Measurements from ENCODE around the gene ARVCF.
A peak's percentile ranks its signal among the peaks of the same experiment; 100 is the strongest.

Gene ARVCF

DNA sequence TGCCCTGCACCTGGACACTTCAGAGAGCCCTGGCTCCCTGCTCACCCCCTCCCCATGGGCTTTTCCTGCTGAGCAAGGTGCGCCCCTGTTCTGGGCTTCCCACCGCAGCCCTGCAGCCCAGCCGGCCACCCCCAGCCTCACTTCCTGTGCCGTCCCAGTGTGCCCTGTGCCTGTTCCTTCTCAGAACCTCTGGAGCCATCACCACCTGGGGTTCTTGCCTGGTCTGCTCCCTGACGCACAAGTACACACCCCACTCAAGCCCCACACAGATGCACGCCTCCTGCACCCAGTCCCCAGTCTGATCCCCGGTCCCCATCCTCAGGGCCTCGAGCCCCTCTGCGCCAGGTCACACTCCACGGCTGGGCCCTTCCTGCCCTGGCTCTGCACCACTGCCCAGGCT, 39.5 kb upstream of the ARVCF start:
- Mint-ChIP-seq H3K27ac (no peak overlapping the region), H3K4me3 (no peak overlapping the region), H3K9me3 (no peaks in the 10 kb centered on the region), H3K4me1 (ENCODE audit: low read depth) (peaks cover 7% of the 10 kb centered on the region), H3K27me3 (ENCODE audit: low read depth) (no peaks in the 10 kb centered on the region), H3K36me3 (ENCODE audit: low read depth) (peaks cover 8% of the 10 kb centered on the region)

- H3K4me3 Mint-ChIP-seq = no peak overlapping the region
- H3K27ac Mint-ChIP-seq = no peak overlapping the region
- H3K9me3 Mint-ChIP-seq = no peaks in the 10 kb centered on the region
- H3K36me3 Mint-ChIP-seq (ENCODE audit: low read depth) = peaks cover 8% of the 10 kb centered on the region
- peaks cover 7% of the 10 kb centered on the region for H3K4me1 Mint-ChIP-seq (ENCODE audit: low read depth)
- H3K27me3 Mint-ChIP-seq (ENCODE audit: low read depth) = no peaks in the 10 kb centered on the region
Measured at GRCh38 chr22:20055654-20056053, 39.0 kb upstream of the ARVCF start.

DNA sequence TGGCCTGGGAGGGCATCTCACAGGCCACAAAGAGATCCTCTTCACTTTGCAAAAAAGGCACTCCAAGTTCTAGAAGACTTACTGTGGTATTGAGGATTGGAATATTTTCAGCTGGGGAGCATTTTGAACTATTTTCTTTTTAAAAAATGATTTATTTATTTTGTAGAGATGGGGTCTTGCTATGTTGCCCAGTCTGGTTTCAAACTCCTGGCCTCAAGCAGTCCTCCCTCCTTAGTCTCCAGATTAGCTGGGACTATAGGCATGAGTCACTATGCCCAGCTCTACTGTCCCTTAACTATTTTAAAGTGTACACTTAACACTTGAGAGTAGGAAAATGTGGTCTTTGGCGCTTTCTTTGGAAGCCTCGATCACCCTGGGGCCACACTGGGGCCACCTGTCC, 38.5 kb upstream of the ARVCF start:
- Mint-ChIP-seq H3K27me3 (ENCODE audit: low read depth) (no peaks in the 10 kb centered on the region), H3K9me3 (no peaks in the 10 kb centered on the region), H3K4me1 (ENCODE audit: low read depth) (peaks cover 7% of the 10 kb centered on the region), H3K27ac (no peak overlapping the region), H3K4me3 (no peak overlapping the region), H3K36me3 (ENCODE audit: low read depth) (peaks cover 8% of the 10 kb centered on the region)

DNA sequence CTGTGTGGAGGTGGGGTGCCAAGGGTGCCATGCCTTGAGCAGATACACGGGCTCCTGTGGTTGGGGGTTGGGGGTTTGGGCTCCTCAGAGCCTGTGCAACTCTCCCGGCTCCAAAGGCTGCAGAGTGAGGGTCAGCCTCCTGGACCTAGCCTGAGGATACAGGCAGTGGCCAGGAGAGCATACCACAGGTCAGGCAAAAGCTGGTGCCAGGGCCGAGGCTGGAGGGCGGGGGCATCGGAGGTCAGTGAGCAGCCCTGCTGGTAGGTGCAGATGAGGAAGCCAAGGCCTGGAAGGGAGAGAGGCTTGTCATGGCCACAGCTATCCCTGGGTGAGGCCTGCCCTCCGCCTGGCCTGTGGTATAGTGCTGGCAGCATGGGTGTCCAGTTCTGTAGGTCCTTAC, 37.9 kb upstream of the ARVCF start:
- peaks cover 5% of the 10 kb centered on the region for H3K4me1 Mint-ChIP-seq (ENCODE audit: low read depth)
- H3K9me3 Mint-ChIP-seq = no peaks in the 10 kb centered on the region
- H3K4me3 Mint-ChIP-seq = no peak overlapping the region
- peaks cover 11% of the 10 kb centered on the region for H3K36me3 Mint-ChIP-seq (ENCODE audit: low read depth)
- no peaks in the 10 kb centered on the region for H3K27me3 Mint-ChIP-seq (ENCODE audit: low read depth)
- no peak overlapping the region for H3K27ac Mint-ChIP-seq

GRCh38 chr22:20054034-20054427, 37.4 kb upstream of the ARVCF start:
- peaks cover 2% of the 10 kb centered on the region for H3K4me1 Mint-ChIP-seq (ENCODE audit: low read depth)
- no peak overlapping the region for H3K4me3 Mint-ChIP-seq
- peaks cover 14% of the 10 kb centered on the region for H3K36me3 Mint-ChIP-seq (ENCODE audit: low read depth)
- no peak overlapping the region for H3K27ac Mint-ChIP-seq
- H3K9me3 Mint-ChIP-seq = peaks cover 3% of the 10 kb centered on the region
- no peaks in the 10 kb centered on the region for H3K27me3 Mint-ChIP-seq (ENCODE audit: low read depth)

DNA sequence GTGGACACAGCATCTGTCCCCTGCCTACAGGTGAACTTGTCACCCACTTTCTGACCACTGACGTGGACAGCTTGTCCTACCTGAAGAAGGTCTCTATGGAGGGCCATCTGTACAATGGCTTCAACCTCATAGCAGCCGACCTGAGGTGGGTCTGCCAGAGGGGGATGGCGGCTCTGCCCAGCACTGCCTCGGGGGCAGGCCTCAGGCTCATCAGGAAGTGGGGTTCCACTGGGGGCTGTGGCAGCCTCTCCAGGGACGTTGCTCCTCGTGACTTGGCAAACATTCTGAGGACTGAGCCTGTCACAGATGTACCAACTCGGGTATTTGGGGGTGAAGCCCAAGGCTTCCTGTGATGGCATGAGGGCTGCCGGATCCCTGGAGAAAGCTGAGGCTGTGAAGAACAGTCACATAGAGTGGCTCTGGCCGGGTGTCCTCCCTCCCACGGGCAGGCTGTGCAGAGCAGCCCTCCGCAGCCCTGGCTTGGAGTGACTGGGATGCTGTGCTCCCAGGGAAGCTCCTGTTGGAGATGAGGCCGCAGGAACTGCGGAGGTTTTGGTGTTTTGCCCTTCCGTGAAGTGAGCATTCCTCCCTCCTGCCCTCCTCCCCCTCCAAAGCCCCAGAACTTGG, 36.9 kb upstream of the ARVCF start:
- H3K27ac Mint-ChIP-seq = no peak overlapping the region
- peaks cover 19% of the 10 kb centered on the region for H3K36me3 Mint-ChIP-seq (ENCODE audit: low read depth)

GRCh38 chr22:20052309-20053259, 36.0 kb upstream of the ARVCF start:
- H3K9me3 Mint-ChIP-seq = peaks cover 13% of the 10 kb centered on the region
- H3K27ac Mint-ChIP-seq = no peak overlapping the region
- no peaks in the 10 kb centered on the region for H3K4me1 Mint-ChIP-seq (ENCODE audit: low read depth)
- no peak overlapping the region for H3K4me3 Mint-ChIP-seq
- H3K36me3 Mint-ChIP-seq (ENCODE audit: low read depth) = peaks cover 20% of the 10 kb centered on the region
- H3K27me3 Mint-ChIP-seq (ENCODE audit: low read depth) = no peaks in the 10 kb centered on the region

More for the DNA sequence above, 36.9 kb upstream of the ARVCF start:
- no peak overlapping the region for H3K4me3 Mint-ChIP-seq
- no peaks in the 10 kb centered on the region for H3K4me1 Mint-ChIP-seq (ENCODE audit: low read depth)
- H3K27me3 Mint-ChIP-seq (ENCODE audit: low read depth) = no peaks in the 10 kb centered on the region
- H3K9me3 Mint-ChIP-seq = peaks cover 7% of the 10 kb centered on the region

DNA sequence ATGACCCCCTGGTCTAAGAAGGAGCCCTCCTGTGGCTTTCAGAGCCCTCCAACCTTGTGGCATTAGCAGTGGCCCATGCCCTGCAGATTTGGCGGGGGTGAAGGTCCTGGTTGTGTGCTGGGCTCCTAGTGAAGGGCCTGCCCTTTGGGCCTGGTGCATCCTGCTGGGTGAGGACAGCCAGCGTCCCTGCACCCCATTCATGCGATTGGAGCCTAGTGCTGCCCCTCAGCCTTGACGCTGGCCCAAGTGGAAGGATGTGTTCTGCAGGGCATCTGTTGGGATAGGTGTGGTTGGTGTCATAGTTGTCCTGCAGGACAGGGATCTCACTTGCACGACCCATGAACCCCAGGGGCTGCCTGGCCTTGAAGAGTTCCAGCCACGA, 35.3 kb upstream of the ARVCF start:
- H3K9me3 Mint-ChIP-seq = peaks cover 13% of the 10 kb centered on the region
- no peak overlapping the region for H3K4me3 Mint-ChIP-seq
- no peaks in the 10 kb centered on the region for H3K27me3 Mint-ChIP-seq (ENCODE audit: low read depth)
- H3K27ac Mint-ChIP-seq = no peak overlapping the region
- no peaks in the 10 kb centered on the region for H3K4me1 Mint-ChIP-seq (ENCODE audit: low read depth)
- peaks cover 24% of the 10 kb centered on the region for H3K36me3 Mint-ChIP-seq (ENCODE audit: low read depth)

DNA sequence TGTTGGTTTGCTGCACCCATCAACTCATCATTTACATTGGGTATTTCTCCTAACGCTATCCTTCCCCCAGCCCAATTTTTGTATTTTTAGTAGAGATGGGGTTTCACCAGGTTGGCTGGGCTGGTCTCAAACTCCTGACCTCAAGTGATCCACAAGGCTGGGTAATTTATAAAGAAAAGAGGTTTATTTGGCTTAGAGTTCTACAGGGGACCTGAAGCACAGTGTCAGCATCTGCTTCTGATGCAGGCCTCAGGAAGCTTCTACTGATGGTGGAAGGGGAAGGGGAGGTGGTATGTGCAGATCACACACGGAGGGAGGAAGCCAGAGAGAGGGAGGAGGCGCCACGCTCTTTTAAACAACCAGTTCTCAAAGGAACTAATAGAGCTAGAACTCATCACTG, 30.1 kb upstream of the ARVCF start:
- no peaks in the 10 kb centered on the region for H3K4me1 Mint-ChIP-seq (ENCODE audit: low read depth)
- H3K9me3 Mint-ChIP-seq = peaks cover 16% of the 10 kb centered on the region
- peaks cover 36% of the 10 kb centered on the region for H3K36me3 Mint-ChIP-seq (ENCODE audit: low read depth)
- no peaks in the 10 kb centered on the region for H3K27me3 Mint-ChIP-seq (ENCODE audit: low read depth)
- peak overlapping the region; percentile 39 for H3K27ac Mint-ChIP-seq
- no peak overlapping the region for H3K4me3 Mint-ChIP-seq

DNA sequence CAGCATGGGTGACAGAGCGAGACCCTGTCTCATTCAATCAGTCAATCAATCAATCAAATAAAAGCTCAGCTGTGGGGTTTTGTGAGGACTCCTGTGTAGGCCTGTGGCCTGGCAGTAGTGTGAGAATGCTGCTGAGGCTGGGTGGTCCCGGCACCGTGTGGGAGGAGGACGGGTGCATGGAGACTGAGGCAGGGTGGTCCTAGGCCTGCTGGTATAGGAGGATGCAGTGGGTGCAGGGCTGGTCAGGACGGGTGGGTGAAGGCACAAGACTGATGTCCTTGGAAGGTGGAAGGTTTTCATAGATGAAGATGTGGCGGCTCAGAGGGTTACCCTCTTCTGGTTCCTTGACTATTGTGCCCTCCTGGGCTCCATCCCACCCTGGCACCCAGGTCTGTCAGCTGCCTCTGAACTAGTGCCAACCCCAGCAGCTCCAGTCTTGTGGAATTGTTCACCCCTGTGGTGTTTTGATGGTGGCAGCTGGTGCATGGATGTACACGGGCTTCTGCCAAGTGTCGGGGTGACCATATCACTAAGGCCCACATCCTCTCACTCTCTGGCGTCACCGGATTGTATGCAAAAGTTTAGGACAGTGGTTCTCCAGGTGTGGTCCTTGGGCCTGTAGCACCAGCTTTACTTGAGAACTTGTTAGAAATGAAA, 28.0 kb upstream of the ARVCF start:
- Mint-ChIP-seq H3K27ac (no peak overlapping the region), H3K4me3 (no peak overlapping the region), H3K4me1 (ENCODE audit: low read depth) (no peaks in the 10 kb centered on the region), H3K9me3 (peaks cover 16% of the 10 kb centered on the region), H3K27me3 (ENCODE audit: low read depth) (no peaks in the 10 kb centered on the region), H3K36me3 (ENCODE audit: low read depth) (peaks cover 40% of the 10 kb centered on the region)

DNA sequence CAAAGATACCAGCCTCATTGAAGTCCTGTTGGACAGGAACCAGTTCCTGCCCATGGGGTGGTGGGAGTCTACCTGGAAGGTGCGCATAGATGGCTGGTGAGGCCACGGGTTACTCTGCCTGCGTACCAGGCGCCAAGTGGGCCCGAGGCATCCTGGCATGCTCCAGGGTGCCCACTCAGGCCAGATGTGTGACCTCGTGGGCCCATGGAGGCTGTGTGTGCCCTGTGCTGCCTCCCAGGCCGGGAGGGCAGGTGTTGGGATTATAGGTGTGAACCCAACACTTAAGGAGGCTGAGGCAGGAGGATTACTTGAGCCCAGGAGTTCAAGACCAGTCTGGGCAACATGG, 27.3 kb upstream of the ARVCF start:
- Mint-ChIP-seq H3K9me3 (peaks cover 13% of the 10 kb centered on the region), H3K27ac (no peak overlapping the region), H3K4me1 (ENCODE audit: low read depth) (no peaks in the 10 kb centered on the region), H3K4me3 (no peak overlapping the region), H3K36me3 (ENCODE audit: low read depth) (peaks cover 37% of the 10 kb centered on the region), H3K27me3 (ENCODE audit: low read depth) (no peaks in the 10 kb centered on the region)

DNA sequence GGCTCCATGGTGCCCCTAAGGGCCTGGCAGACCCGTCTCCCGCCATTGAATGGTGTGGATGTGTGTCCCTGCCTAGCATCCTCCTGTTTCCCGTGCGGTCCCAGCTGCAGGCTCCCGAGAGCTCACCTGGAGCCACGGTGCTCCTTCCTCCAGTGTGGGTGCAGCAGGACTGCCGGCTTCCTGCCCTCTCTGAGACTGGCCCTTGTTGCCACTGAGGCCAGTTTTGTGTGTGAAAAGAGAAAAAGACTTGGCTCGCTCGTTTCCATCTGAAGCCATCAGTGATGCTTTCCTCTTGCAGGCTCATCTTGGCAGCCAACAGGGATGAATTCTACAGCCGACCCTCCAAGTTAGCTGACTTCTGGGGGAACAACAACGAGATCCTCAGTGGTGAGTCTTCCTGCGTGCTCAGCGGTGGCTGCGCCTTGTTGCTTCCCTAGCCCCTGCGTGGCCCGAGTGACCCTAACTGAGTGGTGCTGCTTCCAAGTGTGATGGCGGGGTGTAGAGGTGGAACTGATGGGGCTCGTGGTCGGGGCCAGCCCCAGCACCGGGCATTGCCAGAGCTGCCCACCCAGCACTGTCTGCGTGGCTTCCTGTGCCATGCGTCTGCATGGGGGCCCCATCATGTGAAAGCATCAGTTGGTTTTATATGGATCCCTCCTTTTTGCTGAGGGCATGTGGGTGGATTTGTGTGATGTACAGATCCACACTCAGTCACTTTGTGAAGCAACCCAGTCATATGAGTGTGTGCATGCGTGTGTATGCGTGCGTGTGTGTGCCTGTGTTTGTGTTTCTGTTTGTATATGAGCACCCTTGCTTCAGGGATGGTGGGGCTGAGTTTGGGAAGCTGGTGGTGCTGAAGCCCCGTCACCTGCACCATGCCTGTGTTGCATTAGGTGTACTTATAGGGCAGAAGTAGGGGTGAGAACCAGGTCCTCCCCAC, 26.7 kb upstream of the ARVCF start:
- Mint-ChIP-seq H3K27ac (no peak overlapping the region), H3K36me3 (ENCODE audit: low read depth) (peaks cover 32% of the 10 kb centered on the region), H3K4me1 (ENCODE audit: low read depth) (no peaks in the 10 kb centered on the region), H3K27me3 (ENCODE audit: low read depth) (no peaks in the 10 kb centered on the region), H3K9me3 (peaks cover 7% of the 10 kb centered on the region), H3K4me3 (no peak overlapping the region)

- no peak overlapping the region for H3K27ac Mint-ChIP-seq
- no peaks in the 10 kb centered on the region for H3K27me3 Mint-ChIP-seq (ENCODE audit: low read depth)
- H3K36me3 Mint-ChIP-seq (ENCODE audit: low read depth) = peaks cover 30% of the 10 kb centered on the region
- H3K4me1 Mint-ChIP-seq (ENCODE audit: low read depth) = peaks cover 7% of the 10 kb centered on the region
- H3K4me3 Mint-ChIP-seq = no peak overlapping the region
- H3K9me3 Mint-ChIP-seq = no peaks in the 10 kb centered on the region
Measured at GRCh38 chr22:20040327-20041200, 23.9 kb upstream of the ARVCF start.
